Gastroesophageal sphincter (tissue), 3 donors: ENCODE results near the gene TOLLIP.

Experiments
- POLR2A ChIP-seq, 2 donors: fragments of 450-650 bp; IDR thresholded peaks; one replicate each; pipeline ENCODE4 v1.6.1; 2017; ENCODE audit warnings: antibody characterized with exemption in 2 of 2, mild to moderate bottlenecking in 2 of 2, moderate library complexity in 1 of 2
- TF ChIP-seq, protein P1 (sequence below), 4 experiments: fragments of 200-600 bp in 2 of 4; fragments of 450-650 bp in 2 of 4; sonication (generic) in 1 of 4; IDR thresholded peaks; one replicate each; pipeline ENCODE4 v1.5.1; 2017 to 2019; ENCODE audit warnings: antibody characterized with exemption in 4 of 4, mild to moderate bottlenecking in 2 of 4, moderate library complexity in 2 of 4

DNA sequence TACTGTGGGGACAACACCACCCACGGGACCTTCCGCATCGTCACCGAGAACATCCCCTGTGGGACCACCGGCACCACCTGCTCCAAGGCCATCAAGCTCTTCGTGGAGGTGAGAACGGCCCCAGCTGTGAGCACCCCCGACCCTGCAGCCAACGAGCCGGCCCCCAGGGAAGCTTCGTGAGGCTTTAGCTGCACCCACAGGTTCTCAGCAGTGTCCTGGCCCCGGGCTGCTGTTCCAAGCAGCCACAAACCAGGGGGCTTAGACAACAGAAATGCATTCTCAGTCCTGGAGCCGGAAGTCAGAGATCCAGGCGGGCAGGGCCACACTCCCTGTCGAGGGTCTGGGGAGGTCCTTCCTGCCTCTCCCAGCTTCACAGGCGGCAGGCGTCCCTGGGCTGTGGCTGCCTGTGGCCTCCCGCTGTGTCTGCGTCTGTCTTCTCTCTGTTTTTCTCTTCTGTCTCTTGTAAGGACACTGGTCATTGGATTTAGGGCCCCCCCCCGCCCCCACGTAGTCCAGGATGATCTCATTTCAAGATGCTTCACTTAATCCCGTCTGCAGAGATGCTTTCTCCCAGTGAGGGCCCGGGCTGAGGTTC is 74.0 kb downstream of the TOLLIP start:
- TF ChIP-seq POLR2A (IDR thresholded peaks at IDR 0.05) = no peak
- TF ChIP-seq, protein P1, sequence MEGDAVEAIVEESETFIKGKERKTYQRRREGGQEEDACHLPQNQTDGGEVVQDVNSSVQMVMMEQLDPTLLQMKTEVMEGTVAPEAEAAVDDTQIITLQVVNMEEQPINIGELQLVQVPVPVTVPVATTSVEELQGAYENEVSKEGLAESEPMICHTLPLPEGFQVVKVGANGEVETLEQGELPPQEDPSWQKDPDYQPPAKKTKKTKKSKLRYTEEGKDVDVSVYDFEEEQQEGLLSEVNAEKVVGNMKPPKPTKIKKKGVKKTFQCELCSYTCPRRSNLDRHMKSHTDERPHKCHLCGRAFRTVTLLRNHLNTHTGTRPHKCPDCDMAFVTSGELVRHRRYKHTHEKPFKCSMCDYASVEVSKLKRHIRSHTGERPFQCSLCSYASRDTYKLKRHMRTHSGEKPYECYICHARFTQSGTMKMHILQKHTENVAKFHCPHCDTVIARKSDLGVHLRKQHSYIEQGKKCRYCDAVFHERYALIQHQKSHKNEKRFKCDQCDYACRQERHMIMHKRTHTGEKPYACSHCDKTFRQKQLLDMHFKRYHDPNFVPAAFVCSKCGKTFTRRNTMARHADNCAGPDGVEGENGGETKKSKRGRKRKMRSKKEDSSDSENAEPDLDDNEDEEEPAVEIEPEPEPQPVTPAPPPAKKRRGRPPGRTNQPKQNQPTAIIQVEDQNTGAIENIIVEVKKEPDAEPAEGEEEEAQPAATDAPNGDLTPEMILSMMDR (IDR thresholded peaks at IDR 0.05) = no peak
